CD4-positive, alpha-beta T cell treated with Interferon gamma for 1 hour (primary cell): Measurements from ENCODE around the gene NLGN2.

ENCODE experiments used
- DNase-seq: peaks from one replicate; pipeline ENCODE4 v3.0.0-alpha.2; 2020

The NLGN2 gene

GRCh38 chr17:7467498-7467897 lies 59.9 kb downstream of the NLGN2 start:
- no peak for DNase-seq

- DNase-seq: no peak
Observed at GRCh38 chr17:7468290-7468689, 60.6 kb downstream of the NLGN2 start.

- no peak for DNase-seq
Observed at GRCh38 chr17:7468804-7469389, 61.3 kb downstream of the NLGN2 start.
